Neural cell (in vitro differentiated cells): ENCODE results near the gene CC2D2B. TPM values are rescaled to one million over a fixed set of nuclear protein-coding genes. Genes with fewer than 3 reads are reported as not detected.

Source experiments
- H2AFZ ChIP-seq: fragments of 200-600, 300-800 bp; sonication (generic), shearing (Covaris generic); 2 replicates; pipeline ENCODE4 v1.6.0; 2014; ENCODE audit warnings: low read depth, mild to moderate bottlenecking, antibody characterized with exemption, low read length, moderate library complexity
- H3F3A ChIP-seq: fragments of 200-600 bp; shearing (Covaris generic); 2 replicates; pipeline ENCODE4 v1.6.1; 2016; ENCODE audit warnings: mild to moderate bottlenecking, moderate library complexity, mixed read lengths, antibody characterized with exemption, low read length; ENCODE audit not compliant: insufficient read depth, poor library complexity, severe bottlenecking
- H3K27ac ChIP-seq: fragments of 200-600, 300-800 bp; sonication (generic), shearing (Covaris generic); 2 replicates; pipeline ENCODE4 v1.5.1; 2014; ENCODE audit warnings: mild to moderate bottlenecking, low read length, moderate library complexity
- H3K27me3 ChIP-seq: fragments of 300-800, 200-600 bp; sonication (generic), shearing (Covaris generic); 2 replicates; pipeline ENCODE4 v1.6.0; 2014; ENCODE audit warnings: mild to moderate bottlenecking, low read depth, low read length, moderate library complexity; ENCODE audit not compliant: insufficient read depth
- H3K36me3 ChIP-seq: fragments of 300-800, 200-600 bp; sonication (generic), shearing (Covaris generic); 2 replicates; pipeline ENCODE4 v1.5.1; 2014; ENCODE audit warnings: mild to moderate bottlenecking, antibody characterized with exemption, low read length, moderate library complexity; ENCODE audit not compliant: insufficient read depth
- H3K4me2 ChIP-seq: fragments of 300-800, 200-600 bp; sonication (generic), shearing (Covaris generic); 2 replicates; pipeline ENCODE4 v1.6.0; 2014; ENCODE audit warnings: mild to moderate bottlenecking, low read length
- H3K4me3 ChIP-seq: fragments of 300-800, 200-600 bp; sonication (generic), shearing (Covaris generic); 2 replicates; pipeline ENCODE4 v1.5.1; 2014; ENCODE audit warnings: mild to moderate bottlenecking, low read length, moderate library complexity
- H3K79me2 ChIP-seq: fragments of 200-600 bp; shearing (Covaris generic); replicated peaks from 2 replicates; pipeline ENCODE4 v1.6.0; 2014; ENCODE audit warnings: mild to moderate bottlenecking, low read length, moderate library complexity; ENCODE audit not compliant: insufficient read depth
- H3K9ac ChIP-seq: fragments of 300-800, 200-600 bp; sonication (generic), shearing (Covaris generic); 2 replicates; pipeline ENCODE4 v1.6.1; 2016; ENCODE audit warnings: mild to moderate bottlenecking, low read length, mixed read lengths
- H3K9me2 ChIP-seq: fragments of 200-600 bp; shearing (Covaris generic); 2 replicates; pipeline ENCODE4 v1.6.1; 2016; ENCODE audit warnings: mild to moderate bottlenecking, low read length, mixed read lengths; ENCODE audit not compliant: insufficient read depth
- H3K9me3 ChIP-seq: fragments of 200-600, 300-800 bp; sonication (generic), shearing (Covaris generic); 2 replicates; pipeline ENCODE4 v1.6.1; 2016; ENCODE audit warnings: mild to moderate bottlenecking, mixed run types, low read length, moderate library complexity, mixed read lengths
- H4K20me1 ChIP-seq: fragments of 200-600 bp; shearing (Covaris generic); 2 replicates; pipeline ENCODE4 v1.6.1; 2016; ENCODE audit warnings: mild to moderate bottlenecking, mixed run types; ENCODE audit not compliant: insufficient read depth
- CTCF ChIP-seq: fragments of 450-650 bp; IDR thresholded peaks from 2 replicates; pipeline ENCODE4 v1.5.1; 2014; ENCODE audit warnings: antibody characterized with exemption, mild to moderate bottlenecking, moderate library complexity; ENCODE audit not compliant: poor library complexity, severe bottlenecking
- EP300 ChIP-seq: fragments of 450-650 bp; conservative IDR thresholded peaks from 2 replicates; pipeline ENCODE4 v1.6.1; 2014; ENCODE audit warnings: antibody characterized with exemption, mild to moderate bottlenecking, moderate library complexity; ENCODE audit not compliant: poor library complexity, severe bottlenecking
- EZH2 ChIP-seq: fragments of 200-600, 300-800 bp; shearing (Covaris generic), sonication (generic); IDR thresholded peaks from 2 replicates; pipeline ENCODE4 v1.6.1; 2014; ENCODE audit warnings: antibody characterized with exemption, low read length, borderline replicate concordance, mild to moderate bottlenecking; ENCODE audit not compliant: insufficient read depth, poor library complexity, severe bottlenecking
- MXI1 ChIP-seq: fragments of 450-650 bp; conservative IDR thresholded peaks from 2 replicates; pipeline ENCODE4 v1.6.1; 2014; ENCODE audit warnings: antibody characterized with exemption, mild to moderate bottlenecking; ENCODE audit not compliant: poor library complexity, severe bottlenecking
- POLR2AphosphoS5 ChIP-seq: IDR thresholded peaks from 2 replicates; pipeline ENCODE4 v1.6.1; 2012
- RAD21 ChIP-seq: fragments of 450-650 bp; conservative IDR thresholded peaks from 2 replicates; pipeline ENCODE4 v1.6.1; 2014; ENCODE audit warnings: antibody characterized with exemption, mild to moderate bottlenecking, moderate library complexity
- REST ChIP-seq: IDR thresholded peaks from 2 replicates; pipeline ENCODE4 v1.6.1; 2012; ENCODE audit warnings: borderline replicate concordance
- SMC3 ChIP-seq: fragments of 450-650 bp; conservative IDR thresholded peaks from 2 replicates; pipeline ENCODE4 v1.6.1; 2014; ENCODE audit warnings: antibody characterized with exemption, mild to moderate bottlenecking, moderate library complexity; ENCODE audit not compliant: poor library complexity
- TAF1 ChIP-seq: IDR thresholded peaks from 2 replicates; pipeline ENCODE4 v1.6.1; 2012; ENCODE audit warnings: low read depth
- polyA plus RNA-seq: library from polyadenylated mRNA; depleted of rRNA; stranded (reverse); fragments of >200 nt; gene quantifications from 2 replicates; pipeline ENCODE4 v1.2.3, GENCODE V29; 2014

The CC2D2B gene
- polyA plus RNA-seq, 1 donor from 2014 or later = 0.61 TPM

GRCh38 chr10:96023168-96023567 is 115.4 kb downstream of the CC2D2B start:
- no peaks in the 10 kb centered on the region for H3K79me2 ChIP-seq
- no peaks in the 10 kb centered on the region for H3K27me3 ChIP-seq
- TF ChIP-seq EZH2 (no peak), SMC3 (no peak), EP300 (no peak), MXI1 (no peak), POLR2AphosphoS5 (no peak), REST (no peak), CTCF (no peak), TAF1 (no peak)
- no peak overlapping the region for H2AFZ ChIP-seq
- no peaks in the 10 kb centered on the region for H3K9me3 ChIP-seq
- H3K27ac ChIP-seq = no peak overlapping the region
- H3F3A ChIP-seq = no peaks in the 10 kb centered on the region
- H3K9me2 ChIP-seq = no peaks in the 10 kb centered on the region
- H3K4me3 ChIP-seq = no peak overlapping the region
- no peaks in the 10 kb centered on the region for H3K36me3 ChIP-seq
- H3K9ac ChIP-seq = no peak overlapping the region
- no peak overlapping the region for H3K4me2 ChIP-seq
- H4K20me1 ChIP-seq = no peaks in the 10 kb centered on the region

GRCh38 chr10:96025566-96025965 is 117.8 kb downstream of the CC2D2B start:
- no peak overlapping the region for H2AFZ ChIP-seq
- H3F3A ChIP-seq = no peaks in the 10 kb centered on the region
- H3K79me2 ChIP-seq = no peaks in the 10 kb centered on the region
- no peaks in the 10 kb centered on the region for H3K9me2 ChIP-seq
- no peak overlapping the region for H3K4me3 ChIP-seq
- no peak overlapping the region for H3K9ac ChIP-seq
- H3K27me3 ChIP-seq = no peaks in the 10 kb centered on the region
- H3K36me3 ChIP-seq = no peaks in the 10 kb centered on the region
- H3K9me3 ChIP-seq = no peaks in the 10 kb centered on the region
- no peak overlapping the region for H3K4me2 ChIP-seq
- no peak for TF ChIP-seq MXI1
- TF ChIP-seq EP300 = no peak
- TF ChIP-seq REST = no peak
- no peak for TF ChIP-seq SMC3
- no peak for TF ChIP-seq TAF1
- no peak for TF ChIP-seq CTCF
- TF ChIP-seq RAD21 = no peak
- TF ChIP-seq EZH2 = no peak
- no peak for TF ChIP-seq POLR2AphosphoS5
- no peak overlapping the region for H3K27ac ChIP-seq
- no peaks in the 10 kb centered on the region for H4K20me1 ChIP-seq
